GM21447 (cell line): ENCODE results near the gene ZWINT.

Experiments used
- ATAC-seq: cut with Tn5 transposase; IDR thresholded peaks from one replicate; pipeline ENCODE4 v1.9.1; 2021; ENCODE audit not compliant: unreplicated experiment

The ZWINT gene, protein sequence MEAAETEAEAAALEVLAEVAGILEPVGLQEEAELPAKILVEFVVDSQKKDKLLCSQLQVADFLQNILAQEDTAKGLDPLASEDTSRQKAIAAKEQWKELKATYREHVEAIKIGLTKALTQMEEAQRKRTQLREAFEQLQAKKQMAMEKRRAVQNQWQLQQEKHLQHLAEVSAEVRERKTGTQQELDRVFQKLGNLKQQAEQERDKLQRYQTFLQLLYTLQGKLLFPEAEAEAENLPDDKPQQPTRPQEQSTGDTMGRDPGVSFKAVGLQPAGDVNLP

DNA sequence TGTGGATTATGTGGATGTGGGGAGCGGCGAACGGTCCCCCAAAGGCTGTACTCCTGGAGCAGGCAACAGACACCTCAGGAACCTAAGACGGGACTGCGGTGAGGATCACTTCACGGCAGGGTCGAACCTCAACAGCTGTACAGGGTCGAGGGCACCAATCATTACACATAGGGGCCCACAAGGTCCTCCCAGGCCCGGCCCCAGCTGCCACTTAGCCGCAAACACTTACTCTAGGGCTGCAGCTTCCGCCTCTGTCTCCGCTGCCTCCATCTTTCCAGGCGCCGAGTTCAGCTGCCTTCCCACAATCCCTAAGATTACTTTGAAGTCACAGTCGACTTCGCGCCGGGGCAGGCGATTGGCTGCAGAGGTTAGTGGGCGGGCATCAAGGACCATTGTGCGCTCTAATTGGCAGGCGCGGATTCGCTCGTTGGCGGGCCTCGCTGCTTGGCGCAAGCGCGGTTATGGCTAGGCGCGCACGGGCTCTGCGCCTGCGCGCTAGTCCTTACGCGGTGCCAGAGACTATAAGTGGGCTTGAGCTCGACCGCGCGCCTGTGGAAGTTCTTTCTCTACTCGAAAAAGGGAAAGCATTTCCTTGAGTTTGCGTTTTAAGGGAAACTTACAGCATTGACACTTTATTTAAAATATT is at the start of gene ZWINT:
TSS of gene ZWINT (minus strand) at position 293 of the 646 bp plus-strand sequence. CDS start at position 270, 23 bp downstream.
- ATAC-seq, result peak; percentile 98

DNA sequence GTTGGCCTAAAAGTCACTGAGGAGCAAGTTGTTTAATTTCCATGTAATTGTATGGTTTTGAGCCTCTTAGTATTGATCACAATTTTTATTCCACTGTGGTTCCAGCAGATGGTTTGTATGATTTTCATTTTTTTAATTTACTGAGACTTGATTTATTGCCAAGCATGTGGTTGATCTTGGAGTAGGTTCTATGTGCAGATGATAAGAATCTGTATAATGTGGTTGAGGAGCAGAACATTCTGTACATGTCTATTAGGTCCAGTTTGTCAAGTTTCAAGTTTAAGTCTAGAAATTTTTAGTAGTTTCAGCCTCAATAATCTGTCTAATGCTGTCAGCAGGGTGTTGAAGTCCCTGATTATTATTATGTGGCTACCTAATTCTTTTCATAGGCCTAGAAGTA is 22.7 kb upstream of the ZWINT start:
- no peak for ATAC-seq

DNA sequence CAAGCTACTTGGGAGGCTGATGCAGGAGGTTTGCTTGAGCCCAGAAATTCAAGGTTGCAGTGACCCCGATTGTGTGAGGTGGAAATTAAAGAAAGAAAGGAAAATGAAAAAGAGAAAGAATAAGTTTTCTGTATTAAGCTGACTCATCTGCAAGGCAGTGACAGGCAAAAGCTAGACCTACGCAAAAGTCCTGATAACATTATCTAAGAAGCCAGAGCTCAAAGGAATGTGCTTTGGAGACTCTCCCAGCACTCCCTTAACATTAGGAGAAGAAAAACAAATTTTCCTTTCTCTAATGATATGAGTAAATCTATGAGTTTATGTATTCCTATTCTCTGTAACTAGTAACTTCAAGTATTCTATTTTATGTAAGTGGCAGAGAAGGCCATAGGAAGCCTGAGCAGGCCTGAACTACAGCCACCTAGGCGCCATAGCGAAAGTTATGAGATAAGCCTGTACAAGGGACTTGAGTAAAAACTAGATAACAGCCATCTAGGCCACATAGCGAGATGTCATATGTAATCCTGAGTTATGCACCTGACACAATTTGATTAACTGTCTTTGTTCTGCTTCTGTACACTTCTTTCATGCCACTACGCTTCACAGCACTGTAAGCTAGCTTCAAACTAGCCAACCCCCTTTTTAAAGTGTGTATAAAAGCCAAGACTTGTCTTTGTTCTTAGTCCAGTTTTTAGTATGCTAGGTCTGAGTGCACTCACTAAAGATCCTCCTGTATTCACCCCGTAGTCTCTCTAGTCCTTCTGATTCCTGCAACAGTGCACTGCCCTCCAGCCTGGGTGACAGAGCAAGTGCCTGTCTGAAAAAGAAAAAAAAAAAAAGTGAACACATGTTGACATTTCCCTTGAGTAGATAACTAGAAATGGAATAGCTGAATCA is 9.4 kb upstream of the ZWINT start:
- no peak for ATAC-seq

DNA sequence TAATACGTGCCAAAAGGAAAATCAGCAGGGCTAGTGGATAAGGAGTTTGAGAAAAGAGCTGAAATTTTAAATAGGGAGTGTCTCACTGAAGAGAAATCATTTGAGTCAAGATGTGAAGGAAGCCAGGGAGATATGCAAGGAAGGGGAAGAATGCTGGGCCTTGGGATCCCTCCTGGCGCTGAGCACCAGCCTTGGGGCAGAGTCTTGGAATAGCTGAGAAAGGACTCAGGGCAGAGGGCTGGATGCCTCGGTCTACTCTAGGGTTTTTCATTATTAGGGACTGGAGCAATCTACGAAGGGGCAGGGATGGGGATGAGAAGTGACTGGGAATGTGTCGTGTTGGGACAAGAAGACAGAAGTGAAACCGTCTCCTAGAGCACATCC is 484 bp downstream of the ZWINT start:
- ATAC-seq, result no peak

DNA sequence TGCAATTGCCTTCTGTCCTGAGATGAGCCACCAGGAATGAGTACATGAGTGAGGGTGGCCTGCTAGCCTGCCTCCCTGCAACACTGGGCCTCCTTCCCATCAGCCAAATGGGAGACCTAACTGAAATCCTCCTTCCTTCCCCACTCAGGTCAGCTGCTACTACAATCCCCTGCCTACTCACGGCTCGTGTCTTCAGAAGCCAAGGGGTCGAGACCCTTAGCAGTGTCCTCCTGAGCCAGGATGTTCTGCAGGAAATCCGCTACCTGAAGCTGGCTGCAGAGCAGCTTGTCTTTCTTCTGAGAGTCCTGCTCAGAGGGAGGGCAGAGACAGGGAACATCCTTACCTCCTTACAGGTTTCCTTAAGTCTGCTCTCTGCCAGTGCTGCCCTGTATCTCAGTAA is 1.2 kb downstream of the ZWINT start:
- ATAC-seq, result no peak

DNA sequence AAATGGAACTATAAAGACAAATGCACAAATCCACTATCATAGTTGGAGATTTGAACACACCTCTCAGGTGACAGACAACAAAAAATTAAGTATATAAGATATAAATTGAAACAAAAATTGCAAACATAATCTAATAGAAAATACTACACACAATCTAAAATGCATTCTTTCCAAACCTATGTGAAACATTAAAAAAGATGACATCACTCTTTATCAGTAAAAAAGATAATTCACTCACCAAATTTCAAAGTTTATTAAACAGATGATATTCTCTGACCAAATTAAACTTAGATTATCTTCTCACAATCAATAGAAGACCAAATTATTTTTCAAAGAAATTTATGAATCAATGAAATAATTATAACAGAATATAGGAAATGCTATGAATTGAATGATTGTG is 4.0 kb downstream of the ZWINT start:
- no peak for ATAC-seq

DNA sequence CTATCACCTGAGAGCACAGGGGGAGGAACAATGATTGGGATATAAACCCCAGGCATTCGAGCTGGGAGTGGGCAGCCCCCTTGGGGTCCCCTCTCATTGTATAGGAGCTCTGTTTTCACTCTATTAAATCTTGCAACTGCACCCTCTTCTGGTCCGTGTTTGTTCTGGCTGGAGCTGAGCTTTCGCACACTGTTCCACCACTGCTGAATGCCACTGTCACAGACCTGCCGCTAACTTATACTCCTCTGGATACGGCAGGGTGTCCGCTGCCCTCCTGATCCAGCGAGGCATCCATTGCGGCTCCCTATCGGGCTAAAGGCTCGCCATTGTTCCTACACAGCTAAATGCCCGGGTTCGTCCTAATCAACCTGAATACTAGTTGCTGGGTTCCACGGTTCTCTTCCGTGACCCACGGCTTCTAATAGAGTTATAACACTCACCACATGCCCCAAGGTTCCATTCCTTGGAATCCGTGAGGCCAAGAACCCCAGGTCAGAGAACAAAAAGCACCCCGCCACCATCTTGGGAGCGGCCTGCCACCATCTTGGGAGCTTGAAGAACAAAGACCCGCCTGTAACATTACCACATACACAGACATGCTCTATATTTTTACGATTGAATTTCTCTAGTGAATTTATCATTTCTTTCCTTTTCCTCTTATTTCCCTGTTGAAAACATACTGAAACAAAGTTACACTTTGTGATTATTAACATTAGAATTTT is 9.0 kb downstream of the ZWINT start:
- no peak for ATAC-seq

DNA sequence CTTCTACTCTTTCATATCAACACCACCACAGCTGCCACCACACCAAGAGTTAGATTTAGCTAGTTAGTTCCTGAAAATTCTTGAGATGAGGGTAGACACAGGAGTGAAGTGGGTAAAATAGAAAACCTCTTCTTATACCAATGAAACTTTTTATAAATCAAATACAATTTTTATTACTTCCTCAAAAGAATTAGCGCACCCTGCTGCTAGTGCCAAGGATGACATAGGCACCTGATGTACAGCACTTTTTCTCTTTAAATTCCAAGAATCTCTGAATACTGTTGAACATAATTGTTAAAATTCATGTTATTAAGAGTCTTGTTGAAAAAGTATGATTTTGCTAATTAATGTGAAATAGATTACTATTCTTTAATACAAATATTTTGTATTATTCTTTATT is 11.4 kb downstream of the ZWINT start:
- ATAC-seq, result no peak

DNA sequence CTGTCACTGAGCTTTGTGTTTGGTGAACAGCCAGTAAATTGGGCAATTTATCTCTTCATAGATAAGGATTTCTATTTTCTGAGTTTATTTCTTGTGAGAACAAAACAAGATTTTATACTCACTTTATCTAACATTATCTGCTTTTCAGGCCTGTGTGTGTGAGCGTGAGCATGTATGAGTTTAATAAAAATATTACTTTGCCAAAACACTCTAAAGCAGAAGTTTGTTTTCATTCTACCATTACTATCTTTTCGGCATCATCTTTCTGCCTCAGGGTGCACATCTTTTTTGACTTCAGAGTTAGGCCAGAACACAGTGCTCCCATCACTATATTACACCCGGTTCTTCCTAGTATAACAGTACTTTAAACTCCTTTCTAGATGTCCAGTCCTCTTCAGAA is 13.0 kb downstream of the ZWINT start:
- no peak for ATAC-seq

DNA sequence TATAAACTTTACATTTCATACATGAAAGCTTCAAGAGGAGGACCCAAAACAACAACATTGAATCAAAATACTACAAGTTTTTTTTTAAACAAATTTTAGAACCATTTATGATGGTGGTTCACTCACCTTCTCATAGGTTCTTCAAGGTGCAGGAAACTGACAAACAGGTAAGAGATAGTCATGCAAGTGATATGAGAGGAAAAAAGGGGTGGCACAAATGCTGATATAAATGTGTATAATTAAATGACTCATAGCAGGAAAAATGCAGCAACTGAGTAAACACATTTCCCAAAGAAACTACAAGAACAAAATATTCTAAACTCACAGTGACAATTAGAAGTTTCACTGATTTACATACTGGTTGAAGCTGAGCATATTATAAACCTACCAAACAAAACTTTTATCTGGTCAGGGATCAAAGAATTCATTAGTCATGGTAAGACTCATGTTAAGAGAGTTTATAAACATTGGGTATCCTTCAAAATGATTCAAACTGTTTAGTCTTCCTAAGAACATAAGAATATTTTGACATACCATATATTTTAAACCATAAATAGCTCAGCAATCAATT is 14.1 kb downstream of the ZWINT start:
- ATAC-seq, result no peak

DNA sequence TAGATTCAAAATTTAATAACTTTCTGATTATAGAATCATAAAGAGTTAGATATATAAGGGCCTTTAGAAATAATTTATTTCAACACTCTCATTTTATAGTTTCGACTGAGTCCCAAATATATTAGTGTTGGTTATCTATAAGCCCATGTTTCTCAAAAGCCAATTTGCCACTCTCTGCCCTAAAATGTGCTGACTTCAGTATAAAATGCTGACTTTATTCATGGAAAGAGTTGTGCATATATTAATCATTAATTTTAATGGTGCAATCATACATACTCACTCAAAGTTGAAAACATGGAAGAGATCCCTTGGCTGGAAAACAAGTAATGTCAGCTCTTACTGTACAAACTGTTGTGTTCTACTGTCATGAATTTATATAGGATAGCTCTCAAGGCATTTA is 19.4 kb downstream of the ZWINT start:
- no peak for ATAC-seq

DNA sequence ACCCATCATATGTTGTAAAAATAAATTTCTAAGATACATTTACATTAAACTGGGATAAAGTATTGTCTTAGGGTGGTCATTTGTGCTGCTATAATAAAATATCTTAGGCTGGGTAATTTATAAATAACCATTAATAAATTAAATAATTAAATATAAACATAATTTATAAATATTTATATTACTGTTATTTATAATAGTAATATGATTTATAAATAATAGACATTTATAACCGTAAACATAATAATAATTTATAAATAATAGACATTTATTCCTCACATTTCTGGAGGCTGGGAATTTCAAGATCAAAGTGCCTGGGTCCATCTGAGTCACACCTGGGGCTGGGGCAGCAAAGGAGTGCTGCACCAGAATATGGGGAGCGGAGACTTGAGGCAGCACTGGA is 31.1 kb downstream of the ZWINT start:
- ATAC-seq, result no peak

DNA sequence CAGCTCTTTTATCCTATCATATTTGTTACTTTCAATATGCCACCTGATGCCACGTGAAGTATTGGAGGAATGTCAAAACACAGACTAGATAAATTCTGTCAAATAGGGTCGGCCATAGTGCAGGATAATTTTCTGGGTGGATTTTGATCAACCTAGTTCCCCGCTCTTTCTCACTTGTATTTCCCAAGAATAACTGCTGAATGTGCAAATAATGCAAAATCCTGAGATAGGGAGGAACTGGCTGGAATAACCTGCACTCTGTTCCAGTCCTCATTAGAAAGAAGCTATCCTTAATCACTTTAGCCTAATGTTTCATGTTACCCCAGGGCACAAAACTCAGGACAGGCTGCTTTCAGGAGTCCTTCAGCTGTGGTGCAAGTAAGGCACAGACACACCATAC is 33.9 kb downstream of the ZWINT start:
- ATAC-seq, result no peak

DNA sequence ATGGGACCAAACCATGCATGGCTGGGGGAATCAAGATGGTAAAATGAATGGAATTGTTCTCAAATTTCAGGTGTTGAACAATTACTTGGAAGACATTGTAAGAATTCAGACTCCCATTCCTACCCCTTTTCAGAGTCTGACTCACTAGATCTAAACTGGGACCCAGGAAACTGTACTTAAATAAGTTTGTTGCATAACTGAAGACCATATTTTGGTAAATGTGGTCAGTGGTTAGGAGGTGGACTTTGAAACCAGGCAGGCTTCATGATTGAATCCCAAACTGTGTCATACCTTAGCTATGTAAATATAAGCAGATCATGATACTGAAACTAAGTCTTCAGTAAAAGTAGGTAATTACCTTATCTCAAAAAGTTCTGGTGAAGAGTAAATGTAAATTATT is 41.7 kb downstream of the ZWINT start:
- peak; percentile 93 for ATAC-seq

DNA sequence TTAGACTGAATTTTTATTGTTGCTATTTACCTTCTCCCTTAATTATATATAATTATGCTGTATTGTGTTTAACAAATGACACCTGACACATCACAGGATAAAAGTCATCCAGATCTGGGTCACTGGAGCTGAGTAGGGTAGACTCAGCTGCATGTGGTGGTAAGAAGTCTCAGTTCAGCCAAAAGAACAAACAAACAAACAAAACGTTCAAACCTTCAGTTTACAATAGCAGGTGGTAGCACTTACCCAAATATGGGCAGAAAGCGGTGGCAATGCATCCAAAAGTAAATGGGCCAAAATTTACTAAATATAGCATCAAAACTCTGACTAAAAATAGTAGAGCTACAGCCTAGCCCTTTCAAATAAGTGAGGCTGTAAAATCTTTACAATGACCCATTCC is 42.2 kb downstream of the ZWINT start:
- ATAC-seq, result no peak

DNA sequence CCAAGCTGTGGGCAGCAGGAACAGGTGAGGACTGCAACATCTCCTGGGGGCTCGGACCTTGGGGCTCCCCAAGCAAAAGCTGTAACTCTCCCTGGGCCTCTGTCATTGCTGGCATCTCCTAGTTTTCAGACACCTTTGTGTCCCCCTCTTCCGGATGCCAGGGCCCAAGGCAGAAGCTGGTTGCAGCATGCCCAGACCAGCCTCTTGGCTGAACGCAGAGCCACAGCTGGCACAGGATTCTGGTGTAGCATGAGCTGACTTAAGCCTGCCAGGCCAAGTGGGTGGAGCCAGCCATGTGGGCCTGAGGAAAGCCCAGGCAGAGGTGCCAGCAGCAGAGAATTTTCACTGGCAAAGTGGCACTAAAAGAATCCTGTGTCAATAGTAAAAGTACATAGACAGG is 43.5 kb downstream of the ZWINT start:
- no peak for ATAC-seq

DNA sequence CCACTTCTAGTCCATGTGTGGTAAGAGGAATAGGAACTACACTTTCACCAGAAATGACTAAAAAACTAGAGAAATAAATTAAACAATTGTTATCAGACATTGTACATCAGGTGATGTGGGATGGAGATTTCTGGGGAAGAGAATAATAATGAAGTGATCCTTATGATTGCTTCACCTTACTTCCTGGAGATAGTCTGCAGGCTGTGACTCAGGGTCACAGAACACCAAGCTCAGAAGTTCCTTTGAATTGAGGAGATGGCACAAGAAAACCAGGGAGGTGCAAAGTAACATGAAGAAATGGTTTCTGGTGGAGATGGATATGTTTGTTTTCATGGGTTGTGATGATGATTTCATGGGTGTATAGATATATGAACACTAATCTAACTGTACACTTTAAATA is 44.5 kb downstream of the ZWINT start:
- ATAC-seq, result no peak
